CD4-positive, alpha-beta T cell treated with Interleukin-15 for 1 hour (primary cell): ENCODE results near the gene ECI2.
"Not testable (repeated sequence)": the region's sequence is repeated elsewhere in the genome, so short reads cannot be mapped to it uniquely, and the experiment has no call there.

Source experiments
- DNase-seq: peaks from one replicate; pipeline ENCODE4 v3.0.0-alpha.2; 2020

The ECI2 gene

DNA sequence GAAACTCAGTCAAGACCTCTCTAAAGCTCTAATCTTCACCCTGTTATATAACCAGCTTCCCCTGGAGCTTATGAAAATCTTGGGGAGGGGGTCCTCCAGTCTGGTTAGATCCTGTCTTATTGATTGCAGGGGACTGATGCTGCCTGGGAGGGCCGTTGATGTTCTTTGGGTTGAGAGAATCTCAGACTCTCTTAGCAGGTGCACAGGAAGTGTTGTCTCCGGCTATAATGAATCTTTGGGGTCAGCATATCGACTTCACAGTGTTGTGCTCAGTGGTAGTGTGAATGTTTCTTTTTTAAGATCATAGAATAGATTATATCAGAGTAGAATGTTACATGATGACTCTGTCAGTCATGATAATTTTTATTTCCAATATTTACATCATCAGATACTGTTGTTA lies 2.8 kb upstream of the ECI2 start:
- DNase-seq: no peak

DNA sequence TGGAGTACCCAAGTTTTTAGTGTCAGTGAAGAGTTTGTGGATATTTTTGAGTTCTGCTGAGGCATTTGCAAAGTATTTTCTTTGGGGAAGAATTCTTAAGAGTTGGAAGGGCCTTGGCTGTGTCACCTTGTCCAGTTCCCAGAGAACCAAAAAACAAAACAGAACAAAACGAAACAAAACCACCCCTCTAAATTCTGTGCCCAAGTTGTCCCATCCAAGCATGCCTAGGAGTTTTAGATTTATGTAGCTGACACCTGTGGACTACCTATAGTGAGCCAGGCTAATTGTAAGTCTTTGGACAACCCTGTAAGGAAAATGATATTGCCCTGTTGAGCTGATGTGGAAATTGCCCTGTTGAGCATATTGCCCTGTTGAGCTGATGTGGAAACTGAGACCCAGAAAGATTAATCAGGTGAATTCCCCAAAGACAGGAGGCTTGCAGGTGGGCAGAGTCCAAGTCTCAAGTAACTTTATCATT lies 1.0 kb upstream of the ECI2 start:
- no peak for DNase-seq

- DNase-seq: peak; percentile 96
Measured at GRCh38 chr6:4135665-4136353, 434 bp upstream of the ECI2 start.

DNA sequence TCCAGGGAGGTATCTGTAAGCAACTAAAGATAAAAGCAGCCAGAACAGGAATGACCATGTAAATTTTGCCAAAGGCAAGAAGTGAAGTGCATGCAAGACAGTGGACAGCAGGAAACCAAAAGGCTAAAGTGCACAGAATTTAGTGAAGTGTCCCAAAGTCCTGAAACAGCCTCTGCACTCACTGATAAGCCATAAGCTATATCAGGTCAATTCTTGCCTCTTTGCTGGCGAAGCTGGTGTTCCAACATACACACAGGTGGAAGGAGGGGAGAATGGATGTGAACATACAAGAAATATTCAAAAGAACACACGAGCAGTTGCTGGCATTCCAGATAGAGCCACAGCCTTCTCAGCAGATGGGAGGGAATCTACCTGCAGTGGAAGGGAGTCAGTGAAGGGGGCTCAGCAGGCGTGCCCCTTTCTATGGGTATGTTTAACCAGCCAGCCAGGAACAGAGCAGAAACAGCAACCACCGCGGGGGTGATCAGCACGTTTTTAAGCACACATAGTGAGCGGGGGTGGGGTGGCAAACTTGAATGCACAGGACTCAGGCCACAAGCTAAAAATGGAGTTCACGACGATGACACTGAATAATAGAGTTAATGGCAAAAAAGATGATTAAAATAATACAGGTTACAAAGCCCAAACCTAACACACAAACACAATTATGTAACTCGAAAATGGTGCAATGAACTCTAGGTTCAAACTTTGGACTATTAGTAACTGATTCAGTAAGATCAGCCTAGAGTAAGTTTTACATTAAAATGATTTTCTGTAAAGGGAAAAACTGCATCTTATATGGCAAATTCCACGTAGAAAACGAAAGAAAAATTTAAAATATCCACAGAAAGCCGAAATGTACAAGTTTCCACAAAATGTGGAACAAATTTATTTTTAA lies 1.2 kb downstream of the ECI2 start:
- no peak for DNase-seq

- no peak for DNase-seq
Measured at GRCh38 chr6:4130357-4130987, 4.9 kb downstream of the ECI2 start.

- DNase-seq: no peak
Measured at GRCh38 chr6:4129446-4129845, 5.9 kb downstream of the ECI2 start.

DNA sequence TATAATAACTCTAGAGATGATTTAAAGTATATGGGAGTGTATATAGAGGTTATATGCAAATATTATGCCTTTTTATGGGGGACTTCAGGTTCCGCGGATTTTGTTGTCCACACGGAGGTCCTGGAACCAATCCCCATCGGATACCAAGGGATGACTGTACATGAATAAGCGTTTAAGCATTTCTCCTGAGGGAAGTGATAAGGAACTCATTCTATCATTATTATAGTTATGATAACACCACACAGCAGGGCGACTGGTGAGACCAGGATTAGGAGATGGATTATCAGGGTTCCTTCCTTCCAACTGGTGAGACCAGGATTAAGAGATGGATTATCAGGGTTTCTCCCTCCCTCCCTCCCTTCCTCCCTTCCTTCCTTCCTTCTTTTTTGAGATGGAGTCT lies 6.6 kb downstream of the ECI2 start:
- no peak for DNase-seq

GRCh38 chr6:4128072-4128471 lies 7.3 kb downstream of the ECI2 start:
- DNase-seq: no peak

DNA sequence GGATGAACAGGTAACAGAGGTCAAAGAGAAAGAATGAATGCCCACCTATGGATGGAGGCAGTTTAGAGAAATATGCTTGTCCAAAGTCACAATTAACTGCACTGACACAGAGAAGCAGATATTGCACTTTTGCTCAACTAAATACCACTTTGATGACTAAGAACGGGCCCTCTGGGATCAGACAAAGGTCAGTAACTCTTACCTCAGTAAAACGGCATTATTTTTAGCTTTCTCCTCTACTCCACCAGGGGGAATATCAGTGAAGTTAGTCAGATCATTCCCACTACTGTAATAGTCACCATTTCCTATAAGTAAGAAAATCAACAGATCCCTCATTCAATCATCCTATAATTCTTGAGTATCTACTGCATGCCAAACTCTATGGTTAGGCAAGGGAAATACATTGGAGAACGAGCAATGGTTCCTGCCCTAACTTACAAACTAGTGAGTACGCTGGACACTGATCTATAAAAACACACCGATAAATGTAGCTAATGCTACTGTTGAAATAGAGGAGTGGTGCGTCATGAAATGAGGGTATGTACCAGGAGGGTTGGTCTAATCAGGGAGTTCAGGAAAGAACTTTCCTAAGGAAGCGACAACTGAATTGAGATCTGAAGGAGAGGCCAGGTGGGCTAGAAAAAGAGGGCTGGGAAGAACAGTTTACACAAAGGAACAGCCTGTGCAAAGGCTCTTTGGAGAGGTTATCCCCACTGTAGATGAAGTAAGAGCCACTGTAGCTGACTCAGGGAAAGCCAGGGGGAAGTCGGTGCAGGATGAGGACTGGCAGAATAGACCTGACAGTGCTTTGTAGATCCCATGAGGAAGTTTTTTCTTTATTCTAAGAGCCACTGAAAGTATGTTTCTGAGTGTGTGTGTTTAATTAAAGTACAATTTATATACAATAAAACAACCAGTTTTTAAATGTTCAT lies 9.2 kb downstream of the ECI2 start:
- DNase-seq: no peak

DNA sequence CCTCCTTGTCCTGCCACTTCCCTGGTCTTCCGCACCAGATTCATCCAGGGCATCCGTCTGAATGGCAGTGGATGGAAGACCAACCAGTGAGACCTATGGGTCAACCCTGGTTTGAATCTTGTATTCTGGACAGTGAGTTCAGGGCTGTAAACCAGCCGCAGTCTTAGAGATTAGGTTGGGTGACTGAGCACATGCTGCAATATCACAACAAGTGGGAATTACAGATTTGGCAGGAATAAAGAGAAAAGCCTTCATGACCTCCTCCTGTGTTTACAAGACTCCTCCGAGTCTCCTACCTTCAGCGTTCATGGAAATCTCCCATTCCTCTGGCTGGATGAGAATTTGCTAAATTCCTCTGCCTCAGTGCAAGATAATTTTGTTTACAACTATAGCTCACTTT lies 9.9 kb downstream of the ECI2 start:
- no peak for DNase-seq

GRCh38 chr6:4124351-4124750 lies 11.0 kb downstream of the ECI2 start:
- DNase-seq: no peak

GRCh38 chr6:4115741-4116140 lies 19.6 kb downstream of the ECI2 start:
- no peak for DNase-seq

DNA sequence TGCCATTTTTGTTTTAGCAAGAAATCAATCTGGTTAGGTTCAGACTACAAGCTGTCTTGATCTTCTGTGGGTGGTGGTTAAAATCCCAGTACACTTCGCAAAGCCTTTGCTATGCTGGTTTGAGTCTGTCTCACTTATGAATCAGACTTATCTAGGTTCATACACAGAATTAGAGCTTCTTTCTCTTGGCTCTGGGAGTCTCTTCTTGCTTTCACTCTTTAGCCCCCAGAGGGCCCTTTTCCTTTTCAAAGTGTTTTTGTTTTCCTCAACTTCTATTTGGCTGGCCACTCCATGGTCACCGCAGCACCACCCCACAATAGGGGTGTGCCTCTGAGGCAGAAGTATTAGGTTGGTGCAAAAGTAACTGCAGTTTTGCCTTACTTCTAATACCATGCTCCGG lies 21.3 kb downstream of the ECI2 start:
- no peak for DNase-seq

DNA sequence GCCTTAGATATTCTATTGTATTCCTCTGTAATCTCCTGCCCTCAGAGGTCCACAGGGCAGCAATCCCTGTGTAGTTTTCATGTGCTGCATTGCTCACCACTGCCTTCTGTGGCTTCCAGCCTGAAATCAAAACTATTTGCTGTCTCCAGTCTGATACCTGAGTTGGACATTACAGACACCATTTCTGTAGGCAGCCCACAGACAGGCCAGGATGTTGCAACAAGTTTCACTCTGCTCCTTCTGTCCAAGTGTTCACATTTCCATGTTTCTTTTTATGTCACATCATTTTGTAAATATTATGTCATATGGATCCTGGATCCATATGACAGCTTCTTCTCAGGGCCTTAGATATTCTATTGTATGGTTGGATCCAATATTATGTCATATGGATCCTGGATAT lies 21.7 kb downstream of the ECI2 start:
- no peak for DNase-seq

DNA sequence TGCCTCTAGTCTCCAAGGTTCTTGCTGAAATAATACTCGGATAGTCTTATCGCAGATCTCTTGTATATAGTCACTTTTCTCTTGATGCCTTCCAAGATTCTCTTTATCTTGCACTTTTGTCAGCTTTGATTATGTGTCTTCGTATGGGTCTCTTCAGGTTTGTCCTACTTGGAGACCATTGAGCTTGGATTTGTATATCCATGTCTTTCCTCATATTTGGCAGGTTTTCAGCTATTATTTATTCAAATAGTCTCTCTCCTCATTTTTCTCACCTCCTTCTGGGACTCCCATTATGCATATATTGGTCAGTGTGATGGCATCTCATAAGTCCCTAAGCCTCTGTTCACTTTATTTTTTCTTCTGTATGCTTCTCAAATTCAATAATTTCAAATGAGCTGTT lies 23.0 kb downstream of the ECI2 start:
- DNase-seq: no peak

DNA sequence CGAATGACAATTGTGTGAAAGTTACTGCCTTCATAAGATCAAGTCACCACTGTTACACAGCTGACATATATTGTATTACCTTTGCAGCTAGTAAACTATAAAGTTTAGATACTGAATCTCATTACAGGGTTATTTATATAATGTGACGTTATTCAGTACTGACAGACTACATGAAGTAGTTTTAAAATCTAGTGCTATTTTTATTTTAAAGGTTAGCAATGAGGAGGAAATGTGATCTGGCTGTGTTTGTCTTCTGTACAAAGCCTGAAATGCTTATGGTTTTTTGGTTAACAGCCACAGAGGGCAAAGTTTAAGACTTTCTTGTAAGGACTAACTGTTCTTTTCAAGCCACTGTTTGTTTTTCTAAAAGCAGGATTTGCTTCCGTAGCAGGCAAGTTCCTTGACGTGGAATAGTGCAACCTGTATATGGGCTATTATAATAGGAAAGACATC lies 26.0 kb downstream of the ECI2 start:
- DNase-seq: not testable (repeated sequence)

- no peak for DNase-seq
Measured at GRCh38 chr6:4108561-4109093, 26.7 kb downstream of the ECI2 start.

- DNase-seq: no peak
Measured at GRCh38 chr6:4107873-4108272, 27.5 kb downstream of the ECI2 start.

- no peak for DNase-seq
Measured at GRCh38 chr6:4105980-4106536, 29.3 kb downstream of the ECI2 start.

DNA sequence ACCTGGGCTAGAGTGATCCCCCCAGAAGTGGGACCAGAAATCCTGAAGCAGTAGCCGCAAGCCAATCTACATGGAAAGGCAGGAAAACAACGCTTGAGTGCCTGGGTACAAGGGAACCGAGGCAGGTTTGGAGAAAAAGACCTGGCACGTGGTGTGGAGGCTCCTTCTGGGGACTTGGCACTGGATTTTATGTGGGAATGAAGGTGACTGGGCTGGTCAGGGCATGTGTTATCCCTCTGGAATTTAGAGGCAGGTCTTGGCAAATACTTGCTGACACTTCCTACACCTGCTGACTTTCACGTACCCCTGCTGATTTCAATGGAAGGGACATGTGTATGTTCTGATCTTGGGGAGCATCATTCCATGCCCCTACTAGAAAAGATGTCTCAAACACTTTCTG lies 31.4 kb downstream of the ECI2 start:
- DNase-seq: no peak

- DNase-seq: no peak
Measured at GRCh38 chr6:4102687-4103244, 32.6 kb downstream of the ECI2 start.

- no peak for DNase-seq
Measured at GRCh38 chr6:4101298-4101697, 34.1 kb downstream of the ECI2 start.
